NCI-H446 treated with DMSO at 0.1 percent for 48 hours (cell line): Measurements from ENCODE around the gene PRG2.

ENCODE experiments used
- DNase-seq: peaks from one replicate; lab custom pipeline; 2025; lab: John Stamatoyannopoulos, UW

The PRG2 gene, protein sequence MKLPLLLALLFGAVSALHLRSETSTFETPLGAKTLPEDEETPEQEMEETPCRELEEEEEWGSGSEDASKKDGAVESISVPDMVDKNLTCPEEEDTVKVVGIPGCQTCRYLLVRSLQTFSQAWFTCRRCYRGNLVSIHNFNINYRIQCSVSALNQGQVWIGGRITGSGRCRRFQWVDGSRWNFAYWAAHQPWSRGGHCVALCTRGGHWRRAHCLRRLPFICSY

DNA sequence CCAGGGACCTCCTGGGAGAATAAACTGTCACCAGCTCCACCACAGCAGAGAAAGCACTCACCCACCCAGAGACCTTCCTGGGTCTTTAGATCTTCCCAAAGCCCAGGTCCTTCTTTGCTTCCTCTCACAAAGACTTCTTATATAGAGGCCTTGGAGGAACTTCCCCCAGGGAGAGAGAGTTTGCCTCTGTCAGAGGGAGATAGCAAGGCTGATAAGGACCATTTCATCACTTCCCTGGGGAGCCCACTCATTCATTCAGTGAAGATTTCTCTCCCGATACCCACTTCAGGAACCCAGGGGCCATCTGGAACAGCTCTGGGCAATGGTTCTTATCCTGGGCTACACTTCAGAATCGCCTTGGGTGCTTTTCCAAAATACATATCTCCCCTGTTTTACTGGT, at the start of gene PRG2:
Gene PRG2 (minus strand): TSS at position 116 of the 400 bp plus-strand sequence. CDS start 706 bp downstream, outside the sequence.
- DNase-seq, result no peak

- DNase-seq, result no peak
Observed at GRCh38 chr11:57439786-57440185, 49.3 kb upstream of the PRG2 start.

- DNase-seq, result no peak
Observed at GRCh38 chr11:57438345-57439285, 48.2 kb upstream of the PRG2 start.

DNA sequence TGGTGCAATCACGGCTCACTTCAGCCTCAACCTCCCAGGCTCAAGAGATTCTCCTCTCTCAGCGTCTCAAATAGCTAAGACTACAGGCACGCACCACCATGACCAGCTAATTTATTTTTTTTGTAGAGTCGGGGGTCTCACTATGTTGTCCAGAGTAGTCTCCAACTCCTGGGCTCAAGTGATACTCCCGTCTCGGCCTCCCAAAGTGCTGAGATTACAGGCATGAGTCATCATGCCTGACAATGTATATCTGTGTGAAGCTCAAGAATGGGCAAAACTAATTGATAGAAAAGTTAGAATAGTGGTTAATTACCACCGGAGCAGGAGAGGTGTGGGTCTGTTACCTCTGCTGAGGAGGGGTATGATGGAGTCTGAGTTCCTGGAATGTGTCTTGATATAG, 45.6 kb upstream of the PRG2 start:
- DNase-seq, result no peak

GRCh38 chr11:57434640-57435546, 44.4 kb upstream of the PRG2 start:
- DNase-seq, result no peak

- no peak for DNase-seq
Observed at GRCh38 chr11:57432714-57433163, 42.3 kb upstream of the PRG2 start.

DNA sequence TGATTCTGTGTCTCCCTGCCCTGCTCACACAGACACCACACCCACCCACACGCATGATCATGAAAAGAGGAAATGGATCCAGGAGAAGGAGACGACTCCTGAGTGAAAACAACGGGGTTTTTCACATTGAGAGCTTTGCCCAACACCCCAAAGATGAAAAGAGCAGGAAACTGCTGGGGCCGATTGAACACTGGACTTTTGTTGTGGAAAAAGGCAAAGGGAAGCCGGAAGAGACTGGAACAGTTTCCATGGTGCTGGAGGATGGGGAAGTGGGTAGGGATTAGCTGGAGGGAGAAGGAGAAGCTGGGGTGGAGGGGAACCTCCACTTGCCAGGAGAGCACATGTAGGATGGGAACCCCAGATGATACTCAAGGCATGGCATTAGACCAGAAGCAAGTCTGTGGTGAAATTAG, 41.7 kb upstream of the PRG2 start:
- DNase-seq, result no peak

- DNase-seq, result no peak
Observed at GRCh38 chr11:57430952-57431351, 40.5 kb upstream of the PRG2 start.

DNA sequence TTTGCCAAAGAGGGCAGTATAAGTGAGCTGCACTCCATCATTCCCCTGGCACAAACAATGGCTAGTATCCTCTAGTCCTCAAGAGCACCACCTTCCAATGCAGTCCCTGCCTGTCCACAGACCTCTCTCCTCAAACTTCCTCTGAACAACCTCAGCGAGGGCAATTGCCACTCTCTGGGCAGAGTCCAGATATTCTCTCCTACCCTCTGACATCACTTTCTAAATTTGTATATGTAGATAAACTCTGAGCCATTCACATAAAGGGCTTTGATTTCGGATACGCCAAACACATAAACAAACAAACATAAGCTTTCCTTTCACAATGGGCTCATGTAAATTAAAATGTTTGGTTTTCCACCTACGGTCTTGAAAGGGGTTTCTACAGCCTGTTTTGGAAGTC, 39.5 kb upstream of the PRG2 start:
- DNase-seq, result no peak

- DNase-seq, result no peak
Observed at GRCh38 chr11:57428643-57429042, 38.2 kb upstream of the PRG2 start.

DNA sequence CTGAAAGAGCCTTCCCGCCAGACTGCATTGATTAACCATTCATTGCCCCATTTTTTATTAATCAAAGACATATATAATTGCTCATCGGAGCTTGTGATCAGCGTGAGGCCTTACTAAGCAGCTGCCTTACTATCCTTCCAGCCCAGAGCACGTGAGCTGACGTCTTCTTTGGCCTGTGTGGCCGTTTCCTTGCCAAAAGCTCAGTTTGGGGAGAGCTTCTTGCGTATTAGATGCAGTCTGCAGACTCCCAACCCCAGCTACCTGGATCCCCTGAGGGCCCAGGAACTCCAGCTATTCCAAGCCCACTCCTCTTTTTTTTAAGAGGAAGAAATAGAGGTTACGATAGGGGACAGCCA, 37.3 kb upstream of the PRG2 start:
- DNase-seq, result peak; percentile 48

DNA sequence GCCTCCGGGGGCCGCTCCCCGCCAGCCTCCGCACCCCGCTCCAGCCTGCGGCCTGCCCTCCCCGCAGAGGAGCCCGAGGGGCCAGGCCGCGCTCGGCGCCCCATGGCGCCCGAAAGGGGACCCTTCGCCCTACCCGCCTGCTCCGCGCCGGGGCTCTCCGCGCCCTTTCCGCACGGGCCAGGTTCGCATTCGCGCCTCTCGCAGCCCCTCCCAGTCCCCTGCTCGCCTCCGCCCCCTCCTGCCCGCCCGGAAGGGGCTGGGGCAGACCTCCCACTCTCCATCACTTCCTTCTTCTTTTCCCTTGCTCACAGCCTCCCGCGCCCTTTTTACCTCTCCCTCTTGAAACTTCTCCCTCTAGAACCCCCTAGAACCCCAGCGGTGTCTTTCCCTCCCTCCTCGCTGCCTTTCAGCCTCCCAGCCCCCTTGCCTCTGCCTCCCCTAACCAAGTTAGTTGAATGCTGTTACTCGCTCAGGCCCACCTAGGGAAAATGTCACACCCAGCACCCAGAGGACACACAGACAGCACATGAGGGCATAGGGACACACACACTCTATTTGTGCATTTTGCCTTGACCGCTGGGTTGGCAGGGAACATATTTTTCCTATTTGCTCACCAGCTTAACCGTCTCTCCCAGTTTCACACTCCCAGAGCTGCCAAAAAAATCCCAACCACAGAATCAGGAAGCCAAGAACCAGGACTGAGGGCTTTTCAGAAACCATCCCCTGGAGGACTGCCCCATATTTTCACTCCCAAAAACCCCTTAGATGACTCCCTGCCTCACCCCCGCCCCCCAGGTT, 36.7 kb upstream of the PRG2 start, which contains the start of gene SLC43A3:
Gene SLC43A3 (minus strand): TSS at position 193 of the 798 bp plus-strand sequence. CDS start 949 bp downstream, outside the sequence.
- DNase-seq, result peak; percentile 48

DNA sequence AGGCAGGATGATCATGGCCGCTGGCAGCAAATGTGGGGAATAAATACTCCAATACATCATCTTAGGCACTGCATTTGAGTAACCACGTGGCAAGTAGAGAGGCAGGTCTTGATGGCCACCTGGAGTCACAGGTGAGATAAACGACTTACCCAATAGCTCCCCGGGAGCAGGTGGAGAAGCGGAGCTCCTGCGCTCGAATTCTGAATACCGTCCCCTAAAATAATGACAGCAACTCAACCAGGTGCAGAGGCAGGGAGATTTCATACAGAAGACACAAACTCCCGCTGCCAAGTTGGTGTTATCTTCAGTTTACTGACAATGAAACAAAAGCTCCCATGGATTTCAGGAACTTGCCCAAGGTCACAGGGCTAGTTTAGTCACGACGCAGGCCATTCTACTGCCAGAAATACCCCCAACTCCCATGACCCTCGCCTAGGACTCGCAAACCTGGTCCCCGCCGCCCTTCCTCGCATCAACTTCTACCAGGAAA, 36.0 kb upstream of the PRG2 start:
- no peak for DNase-seq

- DNase-seq, result no peak
Observed at GRCh38 chr11:57425565-57426438, 35.4 kb upstream of the PRG2 start.

DNA sequence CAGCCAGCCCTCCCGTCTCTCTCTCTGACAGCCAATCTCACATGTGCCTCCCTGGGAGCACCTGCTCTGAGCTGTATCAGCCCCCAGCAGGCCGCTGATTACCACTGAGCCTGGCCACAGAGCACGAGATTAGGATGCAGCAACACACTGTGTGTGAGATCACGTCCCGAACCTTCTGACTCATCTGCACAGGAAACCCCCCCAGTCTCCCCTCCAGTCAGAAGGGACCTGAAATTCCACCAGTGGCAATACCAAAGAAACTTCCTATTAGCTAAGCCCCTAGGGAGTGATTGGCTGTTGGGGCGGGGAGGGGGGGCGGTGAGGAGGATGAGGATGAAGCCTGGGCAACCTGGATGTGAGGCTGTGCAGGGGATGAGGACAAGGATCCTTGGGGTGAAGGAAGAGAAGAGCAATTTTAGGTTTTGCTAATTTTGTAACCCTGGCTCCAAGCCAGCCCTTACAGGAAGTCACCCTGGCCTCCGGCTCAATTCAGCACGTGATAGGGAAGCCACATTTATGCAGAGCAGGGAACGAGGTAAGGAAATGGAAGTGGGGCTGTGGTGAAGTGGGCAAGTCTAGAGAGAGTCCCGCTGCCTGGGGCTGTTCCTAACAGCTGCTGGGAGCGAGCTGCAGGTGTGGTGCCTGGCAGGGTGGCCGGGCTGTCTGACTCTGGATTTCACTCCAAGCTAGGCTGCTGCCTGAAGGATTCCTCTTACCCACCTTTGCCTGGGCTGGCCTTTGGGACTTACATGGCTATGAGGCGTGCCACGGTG, 34.5 kb upstream of the PRG2 start:
- DNase-seq, result no peak

DNA sequence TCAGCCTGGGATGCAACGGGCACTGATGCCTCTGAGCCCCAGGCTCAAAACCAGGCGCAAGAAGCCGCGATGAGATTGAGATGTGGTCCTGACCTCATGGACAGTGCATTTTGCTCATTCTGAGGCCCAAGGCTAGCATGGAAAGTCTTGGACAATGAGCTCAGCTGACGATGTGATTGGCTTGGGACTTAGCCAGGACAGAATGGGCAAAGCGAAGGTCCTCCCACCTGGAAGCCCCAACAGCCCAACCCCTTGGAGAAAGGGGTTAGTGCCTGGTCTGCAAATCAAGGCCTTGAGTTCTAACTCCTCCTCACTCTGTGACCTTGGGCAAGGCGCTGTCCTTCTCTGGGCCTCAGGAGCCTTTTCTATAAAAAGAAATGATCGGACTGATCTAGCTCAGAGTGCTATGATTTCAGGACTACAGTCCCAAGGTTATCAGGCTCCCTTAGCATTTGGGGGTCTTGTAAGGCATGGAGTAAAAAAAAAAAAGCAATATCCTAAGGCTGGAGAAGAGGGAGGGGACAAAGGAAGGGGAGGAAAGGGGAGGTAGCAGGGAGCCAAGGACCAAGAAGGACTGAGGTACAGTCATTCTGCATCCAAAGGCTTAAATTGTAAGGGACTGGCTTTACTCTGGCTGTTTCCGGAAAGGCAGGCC, 33.8 kb upstream of the PRG2 start:
- no peak for DNase-seq

GRCh38 chr11:57422669-57423068, 32.2 kb upstream of the PRG2 start:
- no peak for DNase-seq

GRCh38 chr11:57421805-57422204, 31.4 kb upstream of the PRG2 start:
- no peak for DNase-seq

GRCh38 chr11:57421066-57421465, 30.6 kb upstream of the PRG2 start:
- no peak for DNase-seq
